Right hindlimb (tissue), 1 donor: ENCODE measurements around the gene PCDHB11.
"Not testable (repeated sequence)": the region's sequence is repeated elsewhere in the genome, so short reads cannot be mapped to it uniquely, and the experiment has no call there.

Experiments
- DNase-seq: peaks from one replicate; pipeline ENCODE4 v3.0.0-alpha.2; 2018

PCDHB11 gene

GRCh38 chr5:141199359-141200235, at the start of gene PCDHB11:
TSS of gene PCDHB11 (plus strand) at chr5:141199627. CDS start at chr5:141199775, 148 bp downstream.
- no peak for DNase-seq

- DNase-seq, result no peak
Observed at GRCh38 chr5:141149812-141150211, 49.6 kb upstream of the PCDHB11 start, which contains the start of gene PCDHB6. TSS of gene PCDHB6 (plus strand) at chr5:141150057. CDS start at chr5:141150258, 201 bp downstream.

GRCh38 chr5:141150224-141150992, 49.0 kb upstream of the PCDHB11 start:
- no peak for DNase-seq

- DNase-seq, result no peak
Observed at GRCh38 chr5:141150993-141151325, 48.5 kb upstream of the PCDHB11 start.

- DNase-seq, result not testable (repeated sequence)
Observed at GRCh38 chr5:141151632-141152031, 47.8 kb upstream of the PCDHB11 start.

- DNase-seq, result not testable (repeated sequence)
Observed at GRCh38 chr5:141152096-141152495, 47.3 kb upstream of the PCDHB11 start.

- no peak for DNase-seq
Observed at GRCh38 chr5:141155540-141156374, 43.7 kb upstream of the PCDHB11 start.

- DNase-seq, result not testable (repeated sequence)
Observed at GRCh38 chr5:141157356-141157755, 42.1 kb upstream of the PCDHB11 start.

- not testable (repeated sequence) for DNase-seq
Observed at GRCh38 chr5:141157901-141158300, 41.5 kb upstream of the PCDHB11 start.

- no peak for DNase-seq
Observed at GRCh38 chr5:141172381-141173204, 26.8 kb upstream of the PCDHB11 start, which contains the start of gene PCDHB7. TSS of gene PCDHB7 (plus strand) at chr5:141172644. CDS start at chr5:141172836, 192 bp downstream.

GRCh38 chr5:141174291-141175104, 24.9 kb upstream of the PCDHB11 start:
- DNase-seq, result not testable (repeated sequence)

- DNase-seq, result no peak
Observed at GRCh38 chr5:141175933-141176332, 23.5 kb upstream of the PCDHB11 start.

GRCh38 chr5:141177577-141178191, 21.7 kb upstream of the PCDHB11 start, which contains the start of gene PCDHB8:
TSS of gene PCDHB8 (plus strand) at chr5:141177790. CDS start at chr5:141178035, 245 bp downstream.
- DNase-seq, result not testable (repeated sequence)

- not testable (repeated sequence) for DNase-seq
Observed at GRCh38 chr5:141179371-141179770, 20.1 kb upstream of the PCDHB11 start.

GRCh38 chr5:141179876-141180275, 19.6 kb upstream of the PCDHB11 start:
- not testable (repeated sequence) for DNase-seq

- no peak for DNase-seq
Observed at GRCh38 chr5:141180313-141180712, 19.1 kb upstream of the PCDHB11 start.

- DNase-seq, result peak; percentile 30
Observed at GRCh38 chr5:141182248-141182647, 17.2 kb upstream of the PCDHB11 start, which contains the start of gene PCDHB16. TSS of gene PCDHB16 (plus strand) at chr5:141182387. CDS start at chr5:141182560, 173 bp downstream.

- DNase-seq, result not testable (repeated sequence)
Observed at GRCh38 chr5:141184117-141184855, 15.1 kb upstream of the PCDHB11 start.

- no peak for DNase-seq
Observed at GRCh38 chr5:141186897-141187512, 12.4 kb upstream of the PCDHB11 start, which contains the start of gene PCDHB9. TSS of gene PCDHB9 (plus strand) at chr5:141187161. CDS start at chr5:141187319, 158 bp downstream.
